C4-2B (cell line): ENCODE data around the gene NSFL1C.

ENCODE experiments used
- ZFX ChIP-seq: fragments of 450-650 bp; IDR thresholded peaks from 2 replicates; pipeline ENCODE4 v1.6.1; 2017
- TF ChIP-seq, protein P1 (sequence below): fragments of 450-650 bp; conservative IDR thresholded peaks from 2 replicates; pipeline ENCODE4 v1.5.1; 2017; ENCODE audit warnings: mild to moderate bottlenecking

DNA sequence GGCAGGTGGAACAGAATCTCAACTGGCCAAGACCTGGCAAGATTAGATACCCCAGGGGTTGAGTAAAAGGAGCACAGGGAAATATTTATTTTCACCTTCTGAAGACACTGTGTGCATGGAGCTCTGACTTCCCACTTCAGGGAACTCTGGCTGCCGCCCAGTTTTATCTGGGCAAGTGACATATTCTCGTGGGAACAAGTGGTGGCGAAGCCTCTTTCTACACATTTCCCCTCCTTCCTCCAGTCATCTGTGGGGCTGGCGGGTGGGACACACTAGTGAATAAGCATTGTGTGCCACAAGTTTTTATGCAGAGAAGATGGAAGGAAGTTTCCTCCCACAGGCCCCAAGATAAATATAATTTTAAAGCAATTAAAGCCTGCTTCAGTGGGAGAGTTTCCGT, 23.6 kb downstream of the NSFL1C start:
- TF ChIP-seq, protein P1, sequence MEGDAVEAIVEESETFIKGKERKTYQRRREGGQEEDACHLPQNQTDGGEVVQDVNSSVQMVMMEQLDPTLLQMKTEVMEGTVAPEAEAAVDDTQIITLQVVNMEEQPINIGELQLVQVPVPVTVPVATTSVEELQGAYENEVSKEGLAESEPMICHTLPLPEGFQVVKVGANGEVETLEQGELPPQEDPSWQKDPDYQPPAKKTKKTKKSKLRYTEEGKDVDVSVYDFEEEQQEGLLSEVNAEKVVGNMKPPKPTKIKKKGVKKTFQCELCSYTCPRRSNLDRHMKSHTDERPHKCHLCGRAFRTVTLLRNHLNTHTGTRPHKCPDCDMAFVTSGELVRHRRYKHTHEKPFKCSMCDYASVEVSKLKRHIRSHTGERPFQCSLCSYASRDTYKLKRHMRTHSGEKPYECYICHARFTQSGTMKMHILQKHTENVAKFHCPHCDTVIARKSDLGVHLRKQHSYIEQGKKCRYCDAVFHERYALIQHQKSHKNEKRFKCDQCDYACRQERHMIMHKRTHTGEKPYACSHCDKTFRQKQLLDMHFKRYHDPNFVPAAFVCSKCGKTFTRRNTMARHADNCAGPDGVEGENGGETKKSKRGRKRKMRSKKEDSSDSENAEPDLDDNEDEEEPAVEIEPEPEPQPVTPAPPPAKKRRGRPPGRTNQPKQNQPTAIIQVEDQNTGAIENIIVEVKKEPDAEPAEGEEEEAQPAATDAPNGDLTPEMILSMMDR: no peak
- TF ChIP-seq ZFX: no peak
